HG03460 (cell line): ENCODE data around the gene MEFV.
A peak's percentile ranks its signal among the peaks of the same experiment; 100 is the strongest.
"Not testable (repeated sequence)": the region's sequence is repeated elsewhere in the genome, so short reads cannot be mapped to it uniquely, and the experiment has no call there.

Experiments used
- ATAC-seq: cut with Tn5 transposase; IDR thresholded peaks from one replicate; pipeline ENCODE4 v1.9.1; 2021; ENCODE audit not compliant: unreplicated experiment

Gene MEFV

GRCh38 chr16:3256146-3256865, at the start of gene MEFV:
Gene MEFV, minus strand, starts transcription at chr16:3256633. Its CDS starts 46 bp downstream, at chr16:3256587.
- ATAC-seq = no peak

GRCh38 chr16:3306078-3306477, 49.6 kb upstream of the MEFV start:
- ATAC-seq = no peak

- ATAC-seq = peak; percentile 90
Measured at GRCh38 chr16:3305109-3306068, 49.0 kb upstream of the MEFV start, which contains the start of the genes TIGD7 and ZNF75A. Gene TIGD7, minus strand, starts transcription at chr16:3305430. Its CDS starts 4,816 bp downstream, at chr16:3300614. Gene ZNF75A, plus strand, starts transcription at chr16:3305497. Its CDS starts 2,932 bp downstream, at chr16:3308429.

GRCh38 chr16:3304370-3304769, 47.9 kb upstream of the MEFV start:
- ATAC-seq = no peak

- ATAC-seq = no peak
Measured at GRCh38 chr16:3295783-3296182, 39.4 kb upstream of the MEFV start.

GRCh38 chr16:3295209-3295608, 38.8 kb upstream of the MEFV start:
- no peak for ATAC-seq

GRCh38 chr16:3292604-3293003, 36.2 kb upstream of the MEFV start:
- no peak for ATAC-seq

GRCh38 chr16:3289998-3290673, 33.7 kb upstream of the MEFV start:
- ATAC-seq = no peak

- ATAC-seq = no peak
Measured at GRCh38 chr16:3285131-3285530, 28.7 kb upstream of the MEFV start.

GRCh38 chr16:3283543-3284447, 27.4 kb upstream of the MEFV start:
- peak; percentile 18 for ATAC-seq

- ATAC-seq = peak; percentile 83
Measured at GRCh38 chr16:3282730-3283542, 26.5 kb upstream of the MEFV start, which contains the start of gene ZNF263. Gene ZNF263, plus strand, starts transcription at chr16:3283491. Its CDS starts 328 bp downstream, at chr16:3283819.

GRCh38 chr16:3282103-3282729, 25.8 kb upstream of the MEFV start:
- ATAC-seq = peak; percentile 22

- ATAC-seq = no peak
Measured at GRCh38 chr16:3281222-3281820, 24.9 kb upstream of the MEFV start.

- no peak for ATAC-seq
Measured at GRCh38 chr16:3276679-3277078, 20.2 kb upstream of the MEFV start.

GRCh38 chr16:3274947-3275346, 18.5 kb upstream of the MEFV start:
- ATAC-seq = no peak

- no peak for ATAC-seq
Measured at GRCh38 chr16:3274490-3274889, 18.1 kb upstream of the MEFV start.

- not testable (repeated sequence) for ATAC-seq
Measured at GRCh38 chr16:3271281-3271680, 14.8 kb upstream of the MEFV start.

- ATAC-seq = not testable (repeated sequence)
Measured at GRCh38 chr16:3270718-3271117, 14.3 kb upstream of the MEFV start.
